Loucy (cell line): ENCODE results near the gene PFKFB3.

Experiments
- H2AFZ ChIP-seq: fragments of 200-600 bp; sonication (generic); 2 replicates; pipeline ENCODE4 v1.6.0; 2016; ENCODE audit warnings: antibody characterized with exemption, mild to moderate bottlenecking, low read length, moderate library complexity
- H3F3A ChIP-seq: fragments of 200-600 bp; 2 replicates; pipeline ENCODE4 v1.6.0; 2016; ENCODE audit warnings: antibody characterized with exemption, low read depth, mild to moderate bottlenecking
- H3K27me3 ChIP-seq: fragments of 200-600 bp; sonication (generic); 2 replicates; pipeline ENCODE4 v1.6.1; 2014; ENCODE audit warnings: low read length, mild to moderate bottlenecking; ENCODE audit not compliant: insufficient read depth, poor library complexity, severe bottlenecking
- H3K36me3 ChIP-seq: fragments of 200-600 bp; sonication (generic); 2 replicates; pipeline ENCODE4 v1.6.1; 2016; ENCODE audit warnings: low read length; ENCODE audit not compliant: insufficient read depth
- H3K4me1 ChIP-seq: fragments of 200-600 bp; sonication (generic); 2 replicates; pipeline ENCODE4 v1.5.1; 2014; ENCODE audit warnings: low read length, mild to moderate bottlenecking; ENCODE audit not compliant: insufficient read depth, poor library complexity, severe bottlenecking
- H3K4me2 ChIP-seq: fragments of 200-600 bp; sonication (generic); 2 replicates; pipeline ENCODE4 v1.6.0; 2014; ENCODE audit warnings: antibody characterized with exemption, low read length, low read depth, mild to moderate bottlenecking; ENCODE audit not compliant: poor library complexity, severe bottlenecking
- H3K4me3 ChIP-seq: fragments of 200-600 bp; sonication (generic); 2 replicates; pipeline ENCODE4 v1.5.1; 2014; ENCODE audit warnings: low read length, mild to moderate bottlenecking, mixed read lengths; ENCODE audit not compliant: poor library complexity, severe bottlenecking
- H3K79me2 ChIP-seq: fragments of 200-600 bp; sonication (generic); 2 replicates; pipeline ENCODE4 v1.6.1; 2014; ENCODE audit warnings: low read length; ENCODE audit not compliant: insufficient read depth
- H3K9ac ChIP-seq: fragments of 200-600 bp; sonication (generic); 2 replicates; pipeline ENCODE4 v1.6.0; 2014; ENCODE audit warnings: mild to moderate bottlenecking, low read depth, low read length, moderate library complexity; ENCODE audit not compliant: poor library complexity, severe bottlenecking
- H3K9me2 ChIP-seq: fragments of 200-600 bp; sonication (generic); replicated peaks from 2 replicates; pipeline ENCODE4 v1.6.1; 2016; ENCODE audit warnings: low read depth, low read length, mixed read lengths
- H3K9me3 ChIP-seq: fragments of 200-600 bp; sonication (generic); 2 replicates; pipeline ENCODE4 v1.6.1; 2014; ENCODE audit warnings: mild to moderate bottlenecking, antibody characterized with exemption, low read length, low read depth; ENCODE audit not compliant: insufficient read depth
- H4K20me1 ChIP-seq: fragments of 200-600 bp; sonication (generic); 2 replicates; pipeline ENCODE4 v1.6.0; 2014; ENCODE audit warnings: antibody characterized with exemption, low read length, mild to moderate bottlenecking; ENCODE audit not compliant: insufficient read depth, poor library complexity, severe bottlenecking
- EZH2phosphoT487 ChIP-seq: fragments of 200-600 bp; IDR thresholded peaks from 2 replicates; pipeline ENCODE4 v1.6.1; 2018; ENCODE audit warnings: antibody characterized with exemption, mild to moderate bottlenecking, moderate library complexity, borderline replicate concordance
- TF ChIP-seq, protein P1 (sequence below): fragments of 200-600 bp; sonication (generic); conservative IDR thresholded peaks from 2 replicates; pipeline ENCODE4 v1.5.1; 2014; ENCODE audit warnings: mild to moderate bottlenecking, antibody characterized with exemption, low read length

Gene PFKFB3

DNA sequence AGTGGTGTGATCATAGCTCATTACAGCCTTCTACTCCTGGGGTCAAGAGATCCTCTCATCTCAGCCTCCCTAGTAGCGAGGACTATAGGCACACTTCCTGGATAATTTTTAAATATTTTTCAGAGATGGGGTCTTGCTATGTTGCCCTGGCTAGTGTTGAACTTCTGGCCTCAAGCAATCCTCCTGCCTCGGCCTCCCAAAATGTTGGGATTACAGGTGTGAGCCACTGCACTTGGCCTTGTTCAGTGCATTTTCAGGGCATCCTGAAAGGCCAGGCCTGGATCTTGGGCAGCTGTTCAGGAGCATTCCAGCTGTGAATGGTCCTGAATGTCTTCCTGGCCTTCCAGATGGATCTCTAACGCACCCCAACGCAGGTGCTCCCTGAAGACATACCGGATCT, 95.7 kb downstream of the PFKFB3 start:
- H3F3A ChIP-seq = no peaks in the 10 kb centered on the region
- peaks cover 17% of the 10 kb centered on the region for H3K4me1 ChIP-seq
- TF ChIP-seq, protein P1, sequence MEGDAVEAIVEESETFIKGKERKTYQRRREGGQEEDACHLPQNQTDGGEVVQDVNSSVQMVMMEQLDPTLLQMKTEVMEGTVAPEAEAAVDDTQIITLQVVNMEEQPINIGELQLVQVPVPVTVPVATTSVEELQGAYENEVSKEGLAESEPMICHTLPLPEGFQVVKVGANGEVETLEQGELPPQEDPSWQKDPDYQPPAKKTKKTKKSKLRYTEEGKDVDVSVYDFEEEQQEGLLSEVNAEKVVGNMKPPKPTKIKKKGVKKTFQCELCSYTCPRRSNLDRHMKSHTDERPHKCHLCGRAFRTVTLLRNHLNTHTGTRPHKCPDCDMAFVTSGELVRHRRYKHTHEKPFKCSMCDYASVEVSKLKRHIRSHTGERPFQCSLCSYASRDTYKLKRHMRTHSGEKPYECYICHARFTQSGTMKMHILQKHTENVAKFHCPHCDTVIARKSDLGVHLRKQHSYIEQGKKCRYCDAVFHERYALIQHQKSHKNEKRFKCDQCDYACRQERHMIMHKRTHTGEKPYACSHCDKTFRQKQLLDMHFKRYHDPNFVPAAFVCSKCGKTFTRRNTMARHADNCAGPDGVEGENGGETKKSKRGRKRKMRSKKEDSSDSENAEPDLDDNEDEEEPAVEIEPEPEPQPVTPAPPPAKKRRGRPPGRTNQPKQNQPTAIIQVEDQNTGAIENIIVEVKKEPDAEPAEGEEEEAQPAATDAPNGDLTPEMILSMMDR = no peak
- TF ChIP-seq EZH2phosphoT487 = no peak
- H3K27me3 ChIP-seq = no peaks in the 10 kb centered on the region
- H3K4me3 ChIP-seq = no peak overlapping the region
- no peaks in the 10 kb centered on the region for H3K9me3 ChIP-seq
- no peak overlapping the region for H3K4me2 ChIP-seq
- no peaks in the 10 kb centered on the region for H4K20me1 ChIP-seq
- H3K9me2 ChIP-seq = no peaks in the 10 kb centered on the region
- H3K36me3 ChIP-seq = no peaks in the 10 kb centered on the region
- no peak overlapping the region for H2AFZ ChIP-seq
- H3K9ac ChIP-seq = no peak overlapping the region
- H3K79me2 ChIP-seq = no peaks in the 10 kb centered on the region

- no peak overlapping the region for H2AFZ ChIP-seq
- no peak overlapping the region for H3K4me2 ChIP-seq
- no peaks in the 10 kb centered on the region for H3K9me3 ChIP-seq
Observed at GRCh38 chr10:6299234-6299633, 96.5 kb downstream of the PFKFB3 start.

GRCh38 chr10:6299743-6300105, 97.0 kb downstream of the PFKFB3 start:
- TF ChIP-seq, protein P1 = no peak
- no peak for TF ChIP-seq EZH2phosphoT487
- H3K36me3 ChIP-seq = no peaks in the 10 kb centered on the region
- H3K9ac ChIP-seq = no peak overlapping the region
- H2AFZ ChIP-seq = no peak overlapping the region
- peaks cover 17% of the 10 kb centered on the region for H3K4me1 ChIP-seq
- H3K4me2 ChIP-seq = peak overlapping the region; percentile 35
- no peaks in the 10 kb centered on the region for H3K27me3 ChIP-seq
- no peaks in the 10 kb centered on the region for H3K9me3 ChIP-seq
- no peaks in the 10 kb centered on the region for H3F3A ChIP-seq
- H4K20me1 ChIP-seq = no peaks in the 10 kb centered on the region
- H3K79me2 ChIP-seq = no peaks in the 10 kb centered on the region
- no peaks in the 10 kb centered on the region for H3K9me2 ChIP-seq
- peak overlapping the region; percentile 6 for H3K4me3 ChIP-seq

More at GRCh38 chr10:6299234-6299633, 96.5 kb downstream of the PFKFB3 start:
- H3K4me1 ChIP-seq = peaks cover 17% of the 10 kb centered on the region
- TF ChIP-seq EZH2phosphoT487 = no peak
- TF ChIP-seq, protein P1 = no peak
- H3K9me2 ChIP-seq = no peaks in the 10 kb centered on the region
- H3K9ac ChIP-seq = no peak overlapping the region
- no peaks in the 10 kb centered on the region for H4K20me1 ChIP-seq
- no peak overlapping the region for H3K4me3 ChIP-seq
- no peaks in the 10 kb centered on the region for H3F3A ChIP-seq
- H3K36me3 ChIP-seq = no peaks in the 10 kb centered on the region
- no peaks in the 10 kb centered on the region for H3K79me2 ChIP-seq
- no peaks in the 10 kb centered on the region for H3K27me3 ChIP-seq
